Natural killer cell (primary cell): ENCODE measurements around the gene MAST4. TPM values are rescaled to one million over a fixed set of nuclear protein-coding genes. Genes with fewer than 3 reads are reported as not detected.

Source experiments
- ATAC-seq, 3 donors: fragments of 150-1000 bp in 2 of 3; fragments of 200-7000 bp in 1 of 3; cut with Tn5 transposase; 1 replicate in 1 of 3; 2 replicates in 2 of 3; pipeline ENCODE4 v1.10.0; 2021; ENCODE audit warnings: mild to moderate bottlenecking in 2 of 3, moderate library complexity in 2 of 3
- DNase-seq, 2 donors: peaks; one replicate each; pipeline versions ENCODE4 v3.0.0 to v3.0.0-alpha.2; 2013 to 2021; ENCODE audit warnings: mixed read lengths in 1 of 2
- H3K27ac ChIP-seq: one replicate; pipeline ENCODE4 v1.5.1; 2013; ENCODE audit warnings: mild to moderate bottlenecking, low read length
- H3K27me3 ChIP-seq: one replicate; pipeline ENCODE4 v1.6.1; 2013; ENCODE audit warnings: low read length; ENCODE audit not compliant: control insufficient read depth, insufficient read depth
- H3K36me3 ChIP-seq: one replicate; pipeline ENCODE4 v1.6.1; 2013; ENCODE audit warnings: low read length; ENCODE audit not compliant: control insufficient read depth, insufficient read depth
- H3K4me1 ChIP-seq: one replicate; pipeline ENCODE4 v1.6.1; 2013; ENCODE audit warnings: low read length; ENCODE audit not compliant: control insufficient read depth, insufficient read depth
- H3K4me3 ChIP-seq: one replicate; pipeline ENCODE4 v1.5.1; 2013; ENCODE audit warnings: low read length
- H3K9me3 ChIP-seq: one replicate; pipeline ENCODE4 v1.6.1; 2013; ENCODE audit warnings: low read length; ENCODE audit not compliant: control insufficient read depth, insufficient read depth
- H3K27ac Mint-ChIP-seq, 2 donors: one replicate each; pipeline ENCODE4 v1.8.0; 2022; ENCODE audit warnings: mild to moderate bottlenecking in 2 of 2, mixed read lengths in 2 of 2, moderate library complexity in 1 of 2
- H3K27me3 Mint-ChIP-seq, 2 donors: one replicate each; pipeline ENCODE4 v1.8.0; 2022; ENCODE audit warnings: low read depth in 2 of 2, mixed read lengths in 2 of 2
- H3K36me3 Mint-ChIP-seq: one replicate; pipeline ENCODE4 v1.8.0; 2022; ENCODE audit warnings: mixed read lengths
- H3K4me1 Mint-ChIP-seq, 2 donors: one replicate each; pipeline ENCODE4 v1.8.0; 2022; ENCODE audit warnings: mixed read lengths in 2 of 2
- H3K4me3 Mint-ChIP-seq: one replicate; pipeline ENCODE4 v1.8.0; 2022; ENCODE audit warnings: mild to moderate bottlenecking, moderate library complexity, mixed read lengths
- H3K9me3 Mint-ChIP-seq, 2 donors: one replicate each; pipeline ENCODE4 v1.8.0; 2022; ENCODE audit warnings: mixed read lengths in 2 of 2
- WGBS: methylation state at CpG from one replicate; pipeline ENCODE4 v1.1.7; 2013; ENCODE audit warnings: missing lambda C conversion rate; ENCODE audit not compliant: insufficient coverage; 5-methylcytosine and 5-hydroxymethylcytosine counted together
- intact Hi-C: fragments of 100-400 bp; cut with micrococcal nuclease; formaldehyde crosslinking; loops from one replicate; pipeline ENCODE4 v1.14.2; 2022
- total RNA-seq, 4 donors: library from RNA; stranded (reverse); fragments of 120-200 nt in 1 of 4; gene quantifications; one replicate each; pipeline versions ENCODE4 v1.2.3 to v1.2.4, GENCODE V29; 2013 to 2022
- TF ChIP-seq, protein P1 (sequence below): fragments of 200-600 bp; IDR thresholded peaks from one replicate; pipeline ENCODE4 v1.8.0; 2022; ENCODE audit warnings: antibody characterized with exemption

MAST4 gene
- total RNA-seq, 3 donors from 2014 or later (not counting 1 experiment from before 2014, with no cell fraction given), result 6.5 to 14.1 (median 12.7) TPM

GRCh38 chr5:66856041-66856805, 260.0 kb downstream of the MAST4 start:
- no peaks in the 10 kb centered on the region for H3K4me1 Mint-ChIP-seq
- Histone ChIP-seq H3K36me3 (no peaks in the 10 kb centered on the region), H3K9me3 (no peaks in the 10 kb centered on the region), H3K4me1 (no peaks in the 10 kb centered on the region), H3K4me3 (no peak overlapping the region), H3K27me3 (no peaks in the 10 kb centered on the region), H3K27ac (no peak overlapping the region)
- TF ChIP-seq, protein P1, sequence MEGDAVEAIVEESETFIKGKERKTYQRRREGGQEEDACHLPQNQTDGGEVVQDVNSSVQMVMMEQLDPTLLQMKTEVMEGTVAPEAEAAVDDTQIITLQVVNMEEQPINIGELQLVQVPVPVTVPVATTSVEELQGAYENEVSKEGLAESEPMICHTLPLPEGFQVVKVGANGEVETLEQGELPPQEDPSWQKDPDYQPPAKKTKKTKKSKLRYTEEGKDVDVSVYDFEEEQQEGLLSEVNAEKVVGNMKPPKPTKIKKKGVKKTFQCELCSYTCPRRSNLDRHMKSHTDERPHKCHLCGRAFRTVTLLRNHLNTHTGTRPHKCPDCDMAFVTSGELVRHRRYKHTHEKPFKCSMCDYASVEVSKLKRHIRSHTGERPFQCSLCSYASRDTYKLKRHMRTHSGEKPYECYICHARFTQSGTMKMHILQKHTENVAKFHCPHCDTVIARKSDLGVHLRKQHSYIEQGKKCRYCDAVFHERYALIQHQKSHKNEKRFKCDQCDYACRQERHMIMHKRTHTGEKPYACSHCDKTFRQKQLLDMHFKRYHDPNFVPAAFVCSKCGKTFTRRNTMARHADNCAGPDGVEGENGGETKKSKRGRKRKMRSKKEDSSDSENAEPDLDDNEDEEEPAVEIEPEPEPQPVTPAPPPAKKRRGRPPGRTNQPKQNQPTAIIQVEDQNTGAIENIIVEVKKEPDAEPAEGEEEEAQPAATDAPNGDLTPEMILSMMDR, result no peak
- 38% methylated on average over 2 of the region's 2 CpGs for WGBS
- H3K4me3 Mint-ChIP-seq, result no peak overlapping the region
- no peaks in the 10 kb centered on the region for H3K36me3 Mint-ChIP-seq
- no peak overlapping the region for H3K27ac Mint-ChIP-seq
- no peaks in the 10 kb centered on the region for H3K9me3 Mint-ChIP-seq
- ATAC-seq, result peak in 1 of 3 donors; percentile 37
- intact Hi-C loops, result no loop called here
- DNase-seq, result no peak
- H3K27me3 Mint-ChIP-seq, result peaks cover 15 to 21% of the 10 kb centered on the region in 2 donors

DNA sequence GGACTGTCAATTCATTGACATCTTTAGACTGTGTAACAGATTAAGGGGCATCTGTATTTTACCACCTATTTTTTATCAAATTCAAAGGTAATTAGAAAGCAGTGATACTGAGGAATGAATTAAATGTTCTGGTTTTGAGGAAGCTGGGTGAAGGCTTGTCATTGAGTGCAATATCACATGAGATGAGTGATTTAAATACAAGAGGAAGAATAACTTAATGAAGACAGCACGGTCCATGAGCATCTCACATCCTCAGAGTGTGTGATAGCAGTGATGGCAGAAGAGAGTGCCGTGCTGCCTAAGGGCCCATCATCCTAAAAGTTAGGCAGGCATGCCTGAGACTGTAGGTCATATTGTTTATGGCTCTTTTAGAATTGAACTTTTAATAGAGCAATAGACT, 263.3 kb downstream of the MAST4 start:
- Histone ChIP-seq H3K4me1 (no peaks in the 10 kb centered on the region), H3K27me3 (no peaks in the 10 kb centered on the region), H3K4me3 (no peak overlapping the region), H3K27ac (no peak overlapping the region), H3K9me3 (no peaks in the 10 kb centered on the region), H3K36me3 (no peaks in the 10 kb centered on the region)
- no peak overlapping the region for H3K4me3 Mint-ChIP-seq
- ATAC-seq (no peak), DNase-seq (no peak)
- no peaks in the 10 kb centered on the region for H3K4me1 Mint-ChIP-seq
- TF ChIP-seq, protein P1, result no peak
- H3K27me3 Mint-ChIP-seq, result peaks cover 22 to 33% of the 10 kb centered on the region in 2 donors
- 77% methylated on average over 2 of the region's 2 CpGs for WGBS
- H3K27ac Mint-ChIP-seq, result no peak overlapping the region
- no peaks in the 10 kb centered on the region for H3K36me3 Mint-ChIP-seq
- intact Hi-C loops, result no loop called here
- no peaks in the 10 kb centered on the region for H3K9me3 Mint-ChIP-seq

DNA sequence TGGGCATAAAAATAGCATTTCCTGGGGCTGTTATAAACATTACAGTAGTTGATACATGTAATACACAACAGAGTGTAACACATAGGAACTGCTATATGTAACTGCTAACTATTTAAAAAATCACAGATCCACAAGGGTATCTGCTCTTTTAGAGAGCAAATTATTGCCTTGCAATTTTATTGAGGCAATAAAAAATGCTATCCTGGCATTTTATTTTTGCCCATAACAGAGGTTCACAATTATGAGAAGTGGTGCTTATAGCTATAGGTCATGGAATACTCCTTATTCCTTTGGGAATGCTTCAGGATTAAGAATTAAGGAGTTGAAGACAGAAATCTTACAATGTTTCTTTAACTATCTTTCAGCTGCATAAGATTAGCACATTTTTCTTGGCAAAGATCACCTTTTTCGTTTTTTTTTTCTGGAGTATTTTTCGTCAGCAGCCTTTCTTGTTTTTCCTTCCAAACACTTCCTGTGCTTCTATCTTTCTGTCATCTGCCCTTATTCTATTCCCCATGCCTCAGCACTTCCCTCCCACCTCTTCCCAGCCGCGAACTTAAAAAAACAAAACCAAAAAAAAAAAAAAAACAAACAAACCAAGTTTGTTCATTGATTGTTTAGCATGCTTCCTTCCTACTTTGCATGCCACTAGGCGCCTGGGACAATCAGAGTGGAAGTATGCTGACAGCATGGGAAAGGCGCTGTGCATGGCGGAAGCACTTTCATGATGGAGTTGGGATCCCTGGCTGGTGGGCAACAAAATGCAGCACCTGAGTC, 264.2 kb downstream of the MAST4 start:
- Histone ChIP-seq H3K27ac (no peak overlapping the region), H3K4me1 (no peaks in the 10 kb centered on the region), H3K36me3 (no peaks in the 10 kb centered on the region), H3K4me3 (no peak overlapping the region), H3K9me3 (no peaks in the 10 kb centered on the region), H3K27me3 (no peaks in the 10 kb centered on the region)
- intact Hi-C loops, result no loop called here
- Mint-ChIP-seq H3K36me3 (no peaks in the 10 kb centered on the region), H3K4me1 (no peaks in the 10 kb centered on the region), H3K27ac (no peak overlapping the region), H3K27me3 (peaks cover 26 to 38% of the 10 kb centered on the region in 2 donors), H3K9me3 (no peaks in the 10 kb centered on the region), H3K4me3 (no peak overlapping the region)
- WGBS, result 46% methylated on average over 7 of the region's 7 CpGs
- no peak for DNase-seq
- TF ChIP-seq, protein P1, result no peak
- no peak for ATAC-seq
